Measurements from ENCODE around the gene EPO.
"Not testable (repeated sequence)": the region's sequence is repeated elsewhere in the genome, so short reads cannot be mapped to it uniquely, and the experiment has no call there.

EPO gene

GRCh38 chr7:100683659-100684533, 36.4 kb upstream of the EPO start:
- DNase-seq, result no peak

- no peak for DNase-seq
These were observed 35.7 kb upstream of the EPO start for GRCh38 chr7:100684534-100685042.

GRCh38 chr7:100685049-100685605, 35.1 kb upstream of the EPO start:
- DNase-seq, result no peak

- no peak for DNase-seq
These were observed 34.6 kb upstream of the EPO start for GRCh38 chr7:100685631-100686145.

- no peak for DNase-seq
These were observed 34.0 kb upstream of the EPO start for GRCh38 chr7:100686201-100686821.

- DNase-seq, result no peak
These were observed 33.5 kb upstream of the EPO start for GRCh38 chr7:100686822-100687211.

GRCh38 chr7:100687261-100687660, 33.0 kb upstream of the EPO start:
- DNase-seq, result no peak

GRCh38 chr7:100687751-100688300, 32.4 kb upstream of the EPO start:
- DNase-seq, result no peak

GRCh38 chr7:100688326-100688860, 31.9 kb upstream of the EPO start:
- DNase-seq, result no peak

GRCh38 chr7:100689230-100690135, 30.8 kb upstream of the EPO start:
- DNase-seq, result no peak

- DNase-seq, result no peak
These were observed 28.3 kb upstream of the EPO start for GRCh38 chr7:100691676-100692577.

- DNase-seq, result no peak
These were observed 27.7 kb upstream of the EPO start for GRCh38 chr7:100692578-100692961.

- DNase-seq, result no peak
These were observed 26.8 kb upstream of the EPO start for GRCh38 chr7:100693312-100694097.

GRCh38 chr7:100694098-100694745, 26.0 kb upstream of the EPO start, which contains the start of gene GIGYF1:
Gene GIGYF1, minus strand, starts transcription at chr7:100694250. Its CDS starts 6,012 bp downstream, at chr7:100688238.
- DNase-seq, result no peak

GRCh38 chr7:100696123-100696521, 24.1 kb upstream of the EPO start:
- no peak for DNase-seq

- DNase-seq, result no peak
These were observed 21.2 kb upstream of the EPO start for GRCh38 chr7:100699018-100699417.

GRCh38 chr7:100701089-100701488, 19.2 kb upstream of the EPO start:
- DNase-seq, result not testable (repeated sequence)

GRCh38 chr7:100705320-100705752, 14.9 kb upstream of the EPO start:
- no peak for DNase-seq

Measured in cortex of kidney (tissue), 1 donor.